T-helper 1 cell treated with Interleukin-12 subunit alpha and Interleukin-12 subunit beta and Interleukin-4 antibody, amounts not matched to agents 30 μg/mL and 1 μg/mL, for 36 hours (primary cell): Measurements from ENCODE around the gene SPATS2L.

Experiments used
- H3K27ac Mint-ChIP-seq: one replicate; pipeline ENCODE4 v1.8.0; 2021; ENCODE audit warnings: mild to moderate bottlenecking, mixed read lengths
- H3K27me3 Mint-ChIP-seq: one replicate; pipeline ENCODE4 v1.8.0; 2021; ENCODE audit warnings: low read depth, mixed read lengths
- H3K36me3 Mint-ChIP-seq: one replicate; pipeline ENCODE4 v1.8.0; 2021; ENCODE audit warnings: low read depth, mixed read lengths
- H3K4me1 Mint-ChIP-seq: one replicate; pipeline ENCODE4 v1.8.0; 2021; ENCODE audit warnings: low read depth, mixed read lengths
- H3K4me3 Mint-ChIP-seq: one replicate; pipeline ENCODE4 v1.8.0; 2021; ENCODE audit warnings: mild to moderate bottlenecking, moderate library complexity, mixed read lengths
- H3K9me3 Mint-ChIP-seq: one replicate; pipeline ENCODE4 v1.8.0; 2021; ENCODE audit warnings: mixed read lengths

SPATS2L gene

DNA sequence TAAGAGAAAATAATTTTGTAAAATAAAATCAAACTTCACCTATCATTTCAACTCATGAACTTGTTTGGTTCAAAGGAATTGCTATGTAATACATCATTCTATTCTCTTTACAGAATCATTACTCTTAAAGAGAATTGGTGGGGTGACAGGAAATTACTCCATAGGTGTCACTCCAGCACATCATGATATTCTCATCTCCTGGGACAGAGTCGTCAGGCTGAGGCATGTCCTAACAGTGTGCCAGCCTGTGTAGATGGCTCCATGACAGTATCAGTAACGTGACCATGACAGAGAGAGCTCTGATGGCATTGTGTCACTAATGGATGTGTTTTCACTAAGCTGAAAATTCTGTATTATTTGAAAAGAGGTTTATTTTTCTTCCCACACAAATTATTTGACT is 13.9 kb downstream of the SPATS2L start:
- H3K27ac Mint-ChIP-seq: no peak overlapping the region
- H3K27me3 Mint-ChIP-seq: no peaks in the 10 kb centered on the region
- no peaks in the 10 kb centered on the region for H3K9me3 Mint-ChIP-seq
- no peaks in the 10 kb centered on the region for H3K36me3 Mint-ChIP-seq
- H3K4me3 Mint-ChIP-seq: no peak overlapping the region
- H3K4me1 Mint-ChIP-seq: peaks cover 16% of the 10 kb centered on the region

DNA sequence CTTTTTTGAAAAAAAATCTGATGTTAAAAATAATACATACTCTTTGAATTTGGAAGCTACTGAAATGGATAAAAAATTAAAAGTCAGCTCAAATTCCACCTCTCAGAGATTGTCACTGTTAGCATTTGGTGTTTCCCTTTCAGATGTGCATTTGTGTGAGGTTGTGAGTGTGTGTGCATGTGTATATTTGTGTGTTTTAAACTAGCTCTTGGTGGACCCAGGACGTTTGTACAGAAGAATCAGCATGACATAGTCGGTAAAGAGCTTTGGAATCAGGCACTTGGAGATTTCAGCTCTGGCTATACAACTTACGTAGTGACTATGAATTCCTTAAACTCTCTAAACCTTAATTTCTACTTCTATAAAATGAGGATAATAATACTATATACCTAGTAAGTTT is 14.5 kb downstream of the SPATS2L start:
- H3K27me3 Mint-ChIP-seq: no peaks in the 10 kb centered on the region
- no peaks in the 10 kb centered on the region for H3K9me3 Mint-ChIP-seq
- H3K27ac Mint-ChIP-seq: no peak overlapping the region
- H3K36me3 Mint-ChIP-seq: no peaks in the 10 kb centered on the region
- peaks cover 15% of the 10 kb centered on the region for H3K4me1 Mint-ChIP-seq
- H3K4me3 Mint-ChIP-seq: no peak overlapping the region

DNA sequence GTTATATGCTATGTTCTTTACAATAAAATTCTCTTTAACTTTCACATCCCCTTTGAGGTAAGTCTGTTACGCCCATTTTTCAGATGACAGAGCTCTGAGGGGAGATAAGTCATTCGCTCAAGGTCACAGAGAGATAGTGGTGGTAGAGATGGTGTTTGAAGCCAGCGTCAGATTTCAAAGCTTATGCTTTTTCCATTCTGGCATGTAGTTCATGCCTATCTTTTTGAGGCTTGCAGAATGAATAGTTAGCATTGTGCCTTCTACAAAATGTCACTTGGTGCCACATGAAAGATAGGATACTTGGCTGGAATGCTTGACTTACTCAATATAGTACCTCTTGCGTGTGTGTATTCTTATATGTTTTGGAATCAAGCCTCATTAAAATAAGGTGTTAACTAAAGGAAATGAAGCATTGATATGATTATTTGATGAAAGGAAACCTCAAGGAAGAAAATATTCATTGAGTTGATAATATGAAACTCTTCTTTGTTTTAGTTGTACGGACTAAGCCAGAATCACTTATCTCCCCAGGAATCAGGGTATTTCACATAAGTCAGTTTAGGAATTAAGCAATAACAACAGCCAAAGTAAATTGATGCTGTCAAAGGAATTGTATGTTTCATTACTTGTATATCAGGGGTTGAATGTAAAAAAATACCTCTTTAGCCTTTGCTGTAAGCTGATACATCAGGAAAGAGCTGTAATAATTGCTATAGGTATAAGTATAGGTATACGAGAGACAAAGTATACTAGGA is 15.5 kb downstream of the SPATS2L start:
- Mint-ChIP-seq H3K27ac (no peak overlapping the region), H3K4me3 (no peak overlapping the region), H3K4me1 (peaks cover 6% of the 10 kb centered on the region), H3K27me3 (no peaks in the 10 kb centered on the region), H3K9me3 (no peaks in the 10 kb centered on the region), H3K36me3 (no peaks in the 10 kb centered on the region)

DNA sequence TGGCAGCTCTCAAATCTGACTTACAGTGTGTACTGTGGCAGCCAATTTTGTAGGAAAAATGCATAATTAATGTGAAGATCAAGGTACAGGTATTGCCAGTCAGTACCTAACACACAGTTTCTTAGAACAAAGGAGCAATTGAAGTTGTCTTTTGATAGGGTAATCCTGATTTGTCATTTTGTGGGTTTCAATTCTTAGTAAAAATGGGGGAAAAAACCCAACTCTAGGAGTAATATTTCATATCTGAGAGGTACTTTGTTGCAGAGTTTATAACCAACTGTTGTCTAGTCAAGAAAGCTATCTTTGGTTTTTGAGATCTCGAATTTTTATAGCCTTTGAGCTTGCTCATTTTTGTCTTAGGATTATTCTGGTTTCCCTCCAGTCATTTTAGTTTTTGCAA is 16.1 kb downstream of the SPATS2L start:
- H3K4me3 Mint-ChIP-seq: no peak overlapping the region
- H3K27me3 Mint-ChIP-seq: no peaks in the 10 kb centered on the region
- H3K27ac Mint-ChIP-seq: no peak overlapping the region
- H3K36me3 Mint-ChIP-seq: no peaks in the 10 kb centered on the region
- H3K9me3 Mint-ChIP-seq: no peaks in the 10 kb centered on the region
- H3K4me1 Mint-ChIP-seq: peaks cover 6% of the 10 kb centered on the region

DNA sequence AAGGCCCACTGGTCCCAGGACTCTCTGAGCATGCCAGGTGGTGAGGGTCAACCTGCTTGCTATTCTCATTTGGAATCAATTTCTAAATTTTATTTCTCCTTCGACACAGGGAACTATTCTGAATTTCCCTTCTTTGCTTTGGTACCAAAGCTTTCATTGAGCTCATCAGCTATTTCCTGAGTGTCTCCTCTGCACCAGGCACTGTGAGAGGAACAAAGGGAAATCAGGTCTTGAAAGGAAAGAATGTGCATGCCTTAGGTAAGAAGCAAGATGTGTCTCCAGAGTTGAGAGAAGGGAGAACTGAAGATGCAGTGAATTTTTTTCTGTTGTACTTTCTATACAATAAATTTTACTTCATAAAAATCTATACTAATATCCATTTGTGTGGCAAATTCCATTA is 17.9 kb downstream of the SPATS2L start:
- H3K27me3 Mint-ChIP-seq: no peaks in the 10 kb centered on the region
- H3K4me3 Mint-ChIP-seq: no peak overlapping the region
- H3K27ac Mint-ChIP-seq: no peak overlapping the region
- H3K4me1 Mint-ChIP-seq: peaks cover 6% of the 10 kb centered on the region
- no peaks in the 10 kb centered on the region for H3K36me3 Mint-ChIP-seq
- no peaks in the 10 kb centered on the region for H3K9me3 Mint-ChIP-seq

DNA sequence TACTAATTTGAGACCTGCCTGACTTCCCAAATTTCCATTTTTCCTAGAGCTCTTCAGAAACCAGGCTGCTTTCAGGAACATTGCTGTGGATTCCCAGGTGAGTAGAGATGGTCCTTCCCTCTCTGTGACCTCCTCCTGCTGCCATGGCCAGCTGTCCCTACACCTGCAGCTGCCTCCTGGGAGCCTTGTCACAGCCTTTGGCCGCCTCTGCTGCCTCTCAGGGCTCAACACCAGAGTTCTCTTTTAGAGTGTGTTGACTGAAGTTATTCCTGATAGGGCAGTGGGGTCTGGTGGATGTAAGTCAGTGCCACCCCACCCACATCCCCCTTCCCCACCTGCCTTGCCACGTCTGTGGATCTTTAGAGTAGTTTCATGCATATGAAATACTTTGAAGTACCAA is 22.9 kb downstream of the SPATS2L start:
- no peak overlapping the region for H3K27ac Mint-ChIP-seq
- H3K27me3 Mint-ChIP-seq: no peaks in the 10 kb centered on the region
- H3K36me3 Mint-ChIP-seq: peaks cover 3% of the 10 kb centered on the region
- no peaks in the 10 kb centered on the region for H3K9me3 Mint-ChIP-seq
- H3K4me1 Mint-ChIP-seq: no peaks in the 10 kb centered on the region
- no peak overlapping the region for H3K4me3 Mint-ChIP-seq

DNA sequence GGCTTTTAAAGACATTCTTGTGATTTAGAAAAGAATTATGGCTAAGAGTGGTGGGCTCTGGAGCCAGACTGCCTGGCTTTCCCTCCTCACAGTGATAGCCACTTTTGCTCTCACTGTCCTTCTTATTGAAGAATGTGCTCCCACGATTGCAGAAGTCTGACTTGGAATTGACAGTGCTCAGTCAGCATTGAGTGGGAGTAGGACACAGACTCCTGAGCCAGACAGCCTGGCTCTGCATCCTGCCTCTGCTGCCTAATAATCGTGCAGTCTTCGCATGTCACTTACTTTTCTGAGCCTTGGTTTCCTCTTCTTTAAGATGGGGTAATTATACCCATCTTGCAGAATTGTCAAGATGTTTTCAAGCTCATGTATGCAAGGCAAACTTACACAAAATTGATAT is 23.3 kb downstream of the SPATS2L start:
- no peaks in the 10 kb centered on the region for H3K27me3 Mint-ChIP-seq
- H3K27ac Mint-ChIP-seq: no peak overlapping the region
- no peaks in the 10 kb centered on the region for H3K4me1 Mint-ChIP-seq
- no peak overlapping the region for H3K4me3 Mint-ChIP-seq
- H3K36me3 Mint-ChIP-seq: peaks cover 3% of the 10 kb centered on the region
- H3K9me3 Mint-ChIP-seq: no peaks in the 10 kb centered on the region

DNA sequence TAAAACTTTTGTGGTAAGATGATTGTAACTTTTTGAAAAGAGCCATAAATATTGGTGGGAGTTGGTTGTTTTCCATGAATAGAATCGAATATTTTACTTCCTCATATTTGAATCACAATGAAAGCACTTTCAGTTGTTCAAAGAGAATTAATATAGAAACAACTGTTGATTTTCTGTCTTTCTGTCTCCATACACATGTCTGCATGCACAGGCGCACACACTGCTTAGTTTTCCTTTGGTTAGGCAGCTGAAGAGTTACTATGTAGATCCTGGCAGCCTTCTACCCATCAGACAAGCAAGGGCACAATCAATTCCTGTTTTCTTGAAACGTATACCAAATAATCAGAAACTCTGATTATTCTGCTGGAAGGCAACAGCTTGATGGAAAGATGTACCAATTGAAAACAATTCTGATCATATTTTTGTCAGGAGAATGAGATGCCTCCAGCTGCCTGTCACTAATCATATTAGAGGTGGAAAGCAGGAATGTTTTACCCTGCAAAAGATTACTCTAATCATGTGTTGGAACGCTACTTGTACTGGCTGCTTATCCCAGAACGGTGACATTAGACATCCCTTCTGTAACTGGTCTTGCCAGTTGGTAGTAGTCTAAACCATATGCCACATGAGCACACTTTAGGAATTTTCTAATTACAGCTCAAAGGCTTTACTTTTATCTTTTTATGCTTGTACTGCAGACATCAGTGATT is 24.0 kb downstream of the SPATS2L start:
- H3K27ac Mint-ChIP-seq: no peak overlapping the region
- H3K4me1 Mint-ChIP-seq: no peaks in the 10 kb centered on the region
- no peaks in the 10 kb centered on the region for H3K27me3 Mint-ChIP-seq
- H3K4me3 Mint-ChIP-seq: no peak overlapping the region
- H3K9me3 Mint-ChIP-seq: no peaks in the 10 kb centered on the region
- peaks cover 3% of the 10 kb centered on the region for H3K36me3 Mint-ChIP-seq

DNA sequence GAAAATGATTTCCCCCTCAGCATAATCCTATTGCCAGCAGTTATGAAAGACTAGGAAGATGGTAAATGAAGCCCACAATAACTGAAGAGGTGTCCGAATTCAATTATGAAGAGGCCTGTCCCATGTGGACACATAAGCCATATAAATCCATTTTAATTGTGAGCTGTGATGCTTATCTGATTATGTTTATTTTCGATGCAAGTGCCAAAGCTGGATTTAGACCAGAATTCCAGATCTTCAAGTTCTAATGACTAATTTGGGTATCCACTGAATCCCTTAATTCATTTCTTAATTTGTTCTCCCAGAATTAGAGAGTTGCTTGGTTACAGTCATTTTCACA is 24.5 kb downstream of the SPATS2L start:
- Mint-ChIP-seq H3K4me1 (no peaks in the 10 kb centered on the region), H3K9me3 (no peaks in the 10 kb centered on the region), H3K4me3 (no peak overlapping the region), H3K36me3 (peaks cover 3% of the 10 kb centered on the region), H3K27me3 (no peaks in the 10 kb centered on the region), H3K27ac (no peak overlapping the region)

DNA sequence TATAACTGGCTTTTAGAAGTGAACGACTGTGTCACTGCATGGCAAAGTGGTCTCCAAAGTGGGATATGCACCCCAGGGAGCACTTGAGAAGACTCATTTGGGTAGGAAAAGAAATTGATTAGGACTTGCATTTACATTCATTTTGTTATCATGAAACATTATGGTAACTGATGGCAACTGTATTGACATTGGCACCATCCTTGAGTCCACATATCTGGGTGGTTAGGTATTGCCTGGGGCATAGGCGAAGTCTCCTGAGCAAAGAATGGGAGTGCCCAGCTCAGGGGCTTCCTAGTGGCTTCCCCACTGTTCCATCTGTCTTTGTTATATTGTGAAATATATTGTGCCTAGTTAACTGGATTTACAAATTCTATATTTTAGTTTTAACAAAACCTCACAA is 29.2 kb downstream of the SPATS2L start:
- H3K36me3 Mint-ChIP-seq: peaks cover 10% of the 10 kb centered on the region
- H3K4me1 Mint-ChIP-seq: peaks cover 8% of the 10 kb centered on the region
- no peak overlapping the region for H3K27ac Mint-ChIP-seq
- no peak overlapping the region for H3K4me3 Mint-ChIP-seq
- no peaks in the 10 kb centered on the region for H3K27me3 Mint-ChIP-seq
- H3K9me3 Mint-ChIP-seq: no peaks in the 10 kb centered on the region

DNA sequence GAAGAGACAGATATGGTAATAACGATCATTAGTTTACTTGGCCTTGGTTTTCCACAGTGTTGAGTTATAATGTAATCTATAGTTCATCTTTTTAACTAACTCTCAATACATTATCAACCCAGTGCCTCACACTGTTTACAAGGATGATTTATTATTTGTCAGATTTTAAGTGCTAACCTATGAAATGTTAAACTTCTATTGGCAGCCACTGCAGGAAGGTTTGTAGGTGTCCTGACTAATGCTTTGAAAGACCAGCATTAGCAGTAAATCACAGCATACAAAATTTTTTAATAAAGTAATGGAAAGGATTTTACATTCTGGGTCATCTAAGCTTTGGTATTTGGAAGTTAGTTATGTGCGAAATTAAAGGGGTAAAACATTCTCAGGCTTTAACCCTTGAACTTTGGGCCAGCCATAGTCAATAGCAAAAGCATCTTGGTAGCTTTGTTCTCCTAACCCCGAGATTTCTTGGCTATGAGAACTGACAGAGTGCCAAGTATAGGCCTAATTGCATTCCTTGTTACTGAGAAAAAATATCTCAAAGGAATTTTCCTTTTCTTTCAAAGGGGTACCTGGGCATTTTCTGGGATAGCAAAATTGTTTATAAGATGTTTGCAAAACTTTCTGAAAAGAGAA is 30.6 kb downstream of the SPATS2L start:
- no peaks in the 10 kb centered on the region for H3K9me3 Mint-ChIP-seq
- H3K4me3 Mint-ChIP-seq: no peak overlapping the region
- no peak overlapping the region for H3K27ac Mint-ChIP-seq
- H3K27me3 Mint-ChIP-seq: no peaks in the 10 kb centered on the region
- H3K4me1 Mint-ChIP-seq: peaks cover 14% of the 10 kb centered on the region
- peaks cover 7% of the 10 kb centered on the region for H3K36me3 Mint-ChIP-seq

DNA sequence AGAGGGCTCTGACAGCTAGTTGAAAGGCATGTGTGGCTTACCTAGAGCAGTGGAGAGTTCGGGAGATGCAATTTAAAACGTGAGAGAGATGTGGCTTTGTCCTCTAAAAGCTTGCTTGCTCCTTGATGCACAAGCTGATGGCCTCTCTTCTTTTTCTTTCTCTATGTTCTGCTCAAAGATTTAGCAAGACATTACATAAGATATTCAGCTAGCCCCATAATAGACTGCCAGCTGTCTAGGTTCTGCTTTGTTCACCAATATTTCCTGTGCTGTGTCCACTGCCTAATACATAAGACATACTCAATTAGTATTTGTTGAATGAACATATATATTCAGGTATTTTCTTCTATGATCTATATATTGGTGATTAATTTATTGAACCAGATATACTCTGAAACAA is 31.1 kb downstream of the SPATS2L start:
- H3K9me3 Mint-ChIP-seq: no peaks in the 10 kb centered on the region
- H3K4me3 Mint-ChIP-seq: no peak overlapping the region
- peaks cover 7% of the 10 kb centered on the region for H3K36me3 Mint-ChIP-seq
- no peak overlapping the region for H3K27ac Mint-ChIP-seq
- H3K27me3 Mint-ChIP-seq: no peaks in the 10 kb centered on the region
- peaks cover 15% of the 10 kb centered on the region for H3K4me1 Mint-ChIP-seq

DNA sequence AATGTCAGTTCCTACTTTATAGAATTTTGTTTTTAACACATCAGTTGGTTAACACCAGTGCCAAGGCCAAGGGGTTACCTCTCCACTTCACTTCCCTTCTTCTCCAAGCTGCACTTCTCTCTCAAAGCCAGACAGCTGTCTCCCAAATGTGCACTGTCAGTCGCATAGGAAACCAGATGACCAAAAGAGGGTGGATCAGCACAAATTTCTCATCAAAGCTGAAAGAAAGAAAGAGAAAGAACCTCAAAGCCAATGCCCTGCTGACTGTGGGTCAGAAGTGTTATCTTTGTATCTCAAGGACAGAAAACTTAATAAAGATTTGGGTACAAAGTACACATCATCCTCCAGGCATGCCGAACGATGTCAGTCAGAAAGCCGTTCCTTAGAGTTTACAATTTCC is 32.2 kb downstream of the SPATS2L start:
- Mint-ChIP-seq H3K4me1 (peaks cover 15% of the 10 kb centered on the region), H3K4me3 (no peak overlapping the region), H3K9me3 (no peaks in the 10 kb centered on the region), H3K27me3 (no peaks in the 10 kb centered on the region), H3K27ac (no peak overlapping the region), H3K36me3 (peaks cover 9% of the 10 kb centered on the region)

DNA sequence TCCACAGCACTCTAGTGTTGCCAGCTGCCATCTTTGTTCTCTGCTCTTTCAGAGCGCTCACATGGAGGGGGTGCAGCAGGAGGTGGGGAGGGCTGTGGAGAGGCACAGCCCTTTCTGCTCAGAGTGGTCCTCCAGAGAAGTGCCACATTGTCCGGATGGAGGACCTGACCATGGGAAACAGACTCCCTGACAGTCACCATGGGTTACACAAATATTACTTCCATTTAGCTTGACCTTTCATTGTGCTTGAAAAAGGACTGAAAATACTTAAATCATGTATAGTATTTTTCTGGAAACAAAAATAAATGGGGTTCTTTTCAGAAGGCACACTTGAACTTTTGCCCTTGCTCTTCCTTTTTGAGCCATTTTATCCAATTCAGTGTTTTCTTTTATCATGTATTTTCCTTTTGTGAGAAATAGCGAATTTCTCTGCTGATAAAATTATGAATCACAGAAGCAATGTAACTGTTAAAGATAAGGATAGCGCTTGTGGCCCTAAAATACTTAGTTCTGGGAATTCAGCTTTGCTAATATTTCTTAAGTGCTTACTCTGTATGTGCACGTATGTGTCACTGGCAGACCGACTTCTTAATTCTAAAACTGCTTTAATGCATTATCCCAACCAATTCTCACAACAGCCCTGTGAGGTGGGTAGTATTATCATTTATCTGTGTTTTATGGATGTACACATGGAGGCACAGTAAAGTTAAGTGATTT is 34.2 kb downstream of the SPATS2L start:
- H3K27me3 Mint-ChIP-seq: no peaks in the 10 kb centered on the region

DNA sequence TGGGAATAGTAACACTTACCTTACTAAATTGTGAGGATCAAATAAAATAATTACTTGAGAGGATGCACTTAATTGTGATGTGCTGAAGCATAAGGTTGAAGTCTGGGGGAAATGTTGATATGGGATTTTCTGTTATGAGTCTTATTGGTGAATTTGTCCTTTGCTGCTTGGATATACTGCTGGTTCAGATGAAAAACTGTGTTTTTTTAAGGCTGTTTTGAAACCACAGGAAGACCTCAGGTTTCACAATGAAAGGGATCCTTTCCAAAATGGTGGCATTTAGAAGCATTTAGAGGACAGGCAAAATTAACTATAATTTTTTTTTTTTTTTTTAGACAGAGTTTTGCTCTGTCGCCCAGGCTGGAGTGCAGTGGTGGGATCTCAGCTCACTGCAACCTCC is 34.9 kb downstream of the SPATS2L start:
- Mint-ChIP-seq H3K27ac (no peak overlapping the region), H3K27me3 (no peaks in the 10 kb centered on the region), H3K9me3 (peaks cover 3% of the 10 kb centered on the region), H3K4me1 (peaks cover 15% of the 10 kb centered on the region), H3K4me3 (no peak overlapping the region), H3K36me3 (peaks cover 9% of the 10 kb centered on the region)

More for the DNA sequence above, 34.2 kb downstream of the SPATS2L start:
- peaks cover 9% of the 10 kb centered on the region for H3K36me3 Mint-ChIP-seq
- H3K4me1 Mint-ChIP-seq: peaks cover 15% of the 10 kb centered on the region
- peaks cover 3% of the 10 kb centered on the region for H3K9me3 Mint-ChIP-seq
- no peak overlapping the region for H3K4me3 Mint-ChIP-seq
- H3K27ac Mint-ChIP-seq: no peak overlapping the region
